Fibroblast of pulmonary artery (primary cell): ENCODE data around the gene LPCAT4.
"Not testable (repeated sequence)": the region's sequence is repeated elsewhere in the genome, so short reads cannot be mapped to it uniquely, and the experiment has no call there.

ENCODE experiments used
- DNase-seq: peaks from one replicate; pipeline ENCODE4 v3.0.0-alpha.2; 2010; ENCODE audit warnings: low read depth
- H3K4me3 ChIP-seq: replicated peaks from 2 replicates; pipeline ENCODE4 v1.5.1; 2011; ENCODE audit warnings: low read depth, mild to moderate bottlenecking, control low read depth, low read length, moderate library complexity
- CTCF ChIP-seq: IDR thresholded peaks from 2 replicates; pipeline ENCODE4 v1.5.1; 2011; ENCODE audit warnings: mild to moderate bottlenecking, control low read depth, low read length, inconsistent platforms; ENCODE audit errors: missing control alignments

The LPCAT4 gene

GRCh38 chr15:34358948-34359347 lies 8.0 kb downstream of the LPCAT4 start:
- no peak for DNase-seq
- no peak for TF ChIP-seq CTCF
- H3K4me3 ChIP-seq, result no peak overlapping the region

- no peak overlapping the region for H3K4me3 ChIP-seq
- DNase-seq, result no peak
- peak; percentile 33 for TF ChIP-seq CTCF
These were observed 8.6 kb downstream of the LPCAT4 start for GRCh38 chr15:34358367-34358766.

- no peak overlapping the region for H3K4me3 ChIP-seq
- no peak for TF ChIP-seq CTCF
- no peak for DNase-seq
These were observed 9.3 kb downstream of the LPCAT4 start for GRCh38 chr15:34357653-34358052.

GRCh38 chr15:34355241-34355640 lies 11.8 kb downstream of the LPCAT4 start:
- no peak for DNase-seq
- TF ChIP-seq CTCF, result no peak
- H3K4me3 ChIP-seq, result no peak overlapping the region

- H3K4me3 ChIP-seq, result no peak overlapping the region
- no peak for DNase-seq
- no peak for TF ChIP-seq CTCF
These were observed 12.7 kb downstream of the LPCAT4 start for GRCh38 chr15:34354286-34354685.

GRCh38 chr15:34353627-34354026 lies 13.4 kb downstream of the LPCAT4 start:
- no peak for TF ChIP-seq CTCF
- no peak overlapping the region for H3K4me3 ChIP-seq
- DNase-seq, result no peak

GRCh38 chr15:34352996-34353395 lies 14.0 kb downstream of the LPCAT4 start:
- DNase-seq, H3K4me3 ChIP-seq: not testable (repeated sequence)

- H3K4me3 ChIP-seq, result no peak overlapping the region
- TF ChIP-seq CTCF, result no peak
- DNase-seq, result no peak
These were observed 17.2 kb downstream of the LPCAT4 start for GRCh38 chr15:34349769-34350168.
